ES-I3 (cell line): ENCODE measurements around the gene HJURP.

Source experiments
- H3K36me3 ChIP-seq: 2 replicates; pipeline ENCODE4 v1.6.1; 2013; ENCODE audit warnings: mild to moderate bottlenecking, low read length, control low read depth, moderate library complexity; ENCODE audit not compliant: insufficient read depth
- H3K4me1 ChIP-seq: 2 replicates; pipeline ENCODE4 v1.6.1; 2013; ENCODE audit warnings: mild to moderate bottlenecking, control low read depth, low read length; ENCODE audit not compliant: insufficient read depth
- H3K9ac ChIP-seq: 2 replicates; pipeline ENCODE4 v1.6.1; 2013; ENCODE audit warnings: low read depth, mild to moderate bottlenecking, low read length, moderate library complexity
- H3K9me3 ChIP-seq: 2 replicates; pipeline ENCODE4 v1.6.1; 2013; ENCODE audit warnings: mild to moderate bottlenecking, low read length, moderate library complexity; ENCODE audit not compliant: control insufficient read depth, insufficient read depth

HJURP gene

DNA sequence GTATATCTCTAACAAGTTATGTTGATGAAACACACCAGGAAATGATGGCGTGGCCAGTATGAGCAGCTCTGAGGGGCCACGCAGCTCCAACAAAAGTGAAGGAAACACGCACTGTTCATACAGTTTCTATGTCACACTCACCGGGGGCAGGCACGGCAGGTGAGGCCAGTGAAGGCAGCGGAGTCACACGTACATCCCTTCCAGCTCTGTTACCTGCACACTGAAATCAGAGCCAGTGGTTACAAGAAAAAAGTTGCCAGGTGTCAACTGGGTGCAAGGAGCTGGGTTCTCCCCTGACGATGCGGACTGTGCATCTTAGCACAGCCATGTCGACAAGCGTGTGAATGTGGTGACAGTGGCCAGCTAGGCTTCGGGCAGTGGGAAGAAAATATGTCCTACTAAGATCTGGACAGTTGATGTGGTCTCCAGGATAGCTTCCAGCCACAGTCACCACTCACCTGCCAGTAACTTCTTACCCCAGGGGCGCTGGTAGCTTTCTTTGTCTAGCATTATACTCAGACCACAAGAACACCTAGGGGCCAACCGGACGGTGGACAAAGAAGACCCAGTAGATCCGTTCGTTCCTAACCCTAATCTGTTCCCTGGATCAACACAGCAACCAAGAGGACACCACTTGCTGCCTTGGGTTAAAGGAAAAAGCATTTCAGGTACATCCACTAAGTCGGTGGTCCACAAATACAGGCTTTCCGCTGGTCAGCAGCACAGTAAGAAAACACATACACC, 10.1 kb downstream of the HJURP start:
- Histone ChIP-seq H3K4me1 (no peaks in the 10 kb centered on the region), H3K36me3 (peaks cover 76% of the 10 kb centered on the region), H3K9me3 (no peaks in the 10 kb centered on the region), H3K9ac (no peak overlapping the region)

DNA sequence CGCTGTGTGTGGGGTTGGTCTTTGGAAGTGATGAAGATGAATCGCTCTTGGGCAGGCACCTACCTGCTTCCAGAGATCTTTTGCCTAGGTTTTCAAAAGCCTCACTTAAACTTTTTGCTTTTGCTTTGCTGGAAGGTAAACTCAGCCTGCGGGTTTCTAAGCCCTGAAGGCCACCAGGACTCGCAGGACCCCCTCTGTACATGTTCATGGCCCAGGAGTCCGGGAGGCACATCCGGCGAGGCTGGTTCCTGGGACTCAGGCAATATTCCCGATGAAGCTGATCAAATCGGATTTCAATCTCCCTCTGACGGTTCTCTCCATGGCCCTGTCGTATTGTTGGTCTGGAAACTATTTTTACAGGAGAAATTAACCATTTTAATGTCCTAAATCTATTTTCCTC, 13.2 kb downstream of the HJURP start:
- Histone ChIP-seq H3K4me1 (no peaks in the 10 kb centered on the region), H3K9me3 (no peaks in the 10 kb centered on the region), H3K36me3 (peaks cover 74% of the 10 kb centered on the region), H3K9ac (no peak overlapping the region)

DNA sequence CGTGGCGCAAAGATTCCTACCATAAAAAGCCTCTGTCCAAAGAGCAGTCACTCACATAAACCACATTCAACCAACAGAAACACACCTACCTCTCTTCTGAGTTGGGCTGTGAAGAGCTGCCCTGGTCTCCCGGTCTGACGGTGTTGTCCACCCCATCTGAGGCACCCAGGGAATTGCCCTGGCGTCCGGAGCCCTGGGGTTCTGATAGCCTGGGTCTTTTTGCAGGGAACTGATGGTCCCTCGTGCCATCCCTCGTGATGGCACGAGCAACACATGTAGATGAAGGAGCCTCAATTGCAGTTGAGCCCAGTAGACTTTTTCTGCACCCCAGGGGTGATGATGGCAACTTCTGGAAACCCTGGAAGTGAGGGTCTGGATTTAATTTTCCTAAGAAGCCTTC, 13.8 kb downstream of the HJURP start:
- H3K9ac ChIP-seq: no peak overlapping the region
- H3K36me3 ChIP-seq: peaks cover 73% of the 10 kb centered on the region

DNA sequence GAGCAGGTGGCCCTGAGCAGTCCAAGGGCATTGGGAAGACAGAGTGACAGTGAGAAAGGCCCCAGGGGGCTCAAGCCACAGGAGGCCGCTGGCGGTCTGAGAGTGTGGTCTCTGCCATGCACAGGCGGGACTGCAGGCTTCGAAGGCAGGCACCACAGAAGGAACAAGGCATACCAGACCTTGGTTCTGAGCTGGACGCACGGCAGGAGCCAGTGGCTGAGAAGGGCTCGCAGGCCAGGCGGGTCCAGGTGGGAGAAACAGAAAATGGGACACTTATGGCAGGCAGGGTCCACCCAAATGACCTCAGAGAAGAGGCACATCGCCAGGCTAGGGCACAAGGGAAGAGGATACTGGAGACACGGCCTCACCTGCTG, 14.9 kb downstream of the HJURP start:
- no peaks in the 10 kb centered on the region for H3K9me3 ChIP-seq
- H3K9ac ChIP-seq: no peak overlapping the region
- no peaks in the 10 kb centered on the region for H3K4me1 ChIP-seq
- H3K36me3 ChIP-seq: peaks cover 69% of the 10 kb centered on the region

More for the DNA sequence above, 13.8 kb downstream of the HJURP start:
- no peaks in the 10 kb centered on the region for H3K9me3 ChIP-seq
- no peaks in the 10 kb centered on the region for H3K4me1 ChIP-seq

DNA sequence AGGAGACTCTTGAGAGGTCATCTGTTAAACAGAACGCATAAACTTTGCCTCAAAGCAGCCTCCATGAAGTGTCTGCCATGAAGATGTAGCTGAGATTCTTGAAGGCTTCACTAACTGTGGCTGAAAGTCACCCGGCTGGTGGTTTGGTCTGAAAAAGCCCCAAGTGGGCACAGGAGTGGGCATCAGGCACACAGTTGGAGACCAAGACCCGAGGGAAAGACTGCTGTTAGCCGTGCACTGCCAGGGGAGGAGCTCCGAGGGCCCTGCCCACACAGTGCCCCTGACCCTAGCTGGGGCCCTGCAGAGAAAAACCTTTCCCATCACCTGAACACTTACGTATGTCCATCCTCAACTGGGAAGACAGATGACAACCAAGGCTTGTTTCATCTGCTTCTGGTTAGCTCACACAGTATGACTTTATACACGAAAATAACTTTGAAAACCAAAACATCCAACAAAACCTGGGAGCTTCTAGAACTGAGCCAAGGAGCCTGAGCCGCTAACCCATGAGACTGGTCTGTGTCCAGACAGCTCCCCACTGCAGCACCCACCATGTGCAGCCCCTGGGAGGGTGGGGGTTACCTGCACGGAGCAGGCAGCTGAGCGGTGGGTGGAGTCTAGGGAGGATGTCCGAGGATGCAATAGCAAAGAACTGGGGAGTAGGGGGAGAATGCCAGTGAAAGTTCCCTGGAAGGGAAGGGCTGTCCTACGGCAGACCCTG, 15.4 kb downstream of the HJURP start:
- H3K9me3 ChIP-seq: no peaks in the 10 kb centered on the region
- no peak overlapping the region for H3K9ac ChIP-seq
- H3K36me3 ChIP-seq: peaks cover 68% of the 10 kb centered on the region
- H3K4me1 ChIP-seq: no peaks in the 10 kb centered on the region

DNA sequence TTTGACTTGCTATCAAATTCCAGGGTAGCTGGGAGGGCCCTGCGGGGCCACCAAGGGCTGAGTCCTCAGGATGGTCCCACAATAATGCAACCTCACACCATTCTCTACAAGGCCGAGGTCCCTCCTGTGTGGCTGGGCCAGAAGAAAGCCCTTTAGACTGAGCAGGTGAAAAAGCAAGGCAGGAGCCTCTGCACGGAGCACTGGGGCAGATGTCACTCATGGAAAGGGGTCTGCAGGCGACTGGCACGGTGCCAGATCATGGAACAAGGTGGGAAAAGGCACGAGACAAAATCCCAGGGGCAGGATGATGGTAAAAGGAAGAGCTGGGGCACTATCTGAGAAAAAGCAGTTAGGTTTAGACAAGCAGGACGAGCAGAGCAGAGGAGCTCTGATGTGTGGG, 16.1 kb downstream of the HJURP start:
- Histone ChIP-seq H3K36me3 (peaks cover 62% of the 10 kb centered on the region), H3K9ac (no peak overlapping the region), H3K4me1 (no peaks in the 10 kb centered on the region), H3K9me3 (no peaks in the 10 kb centered on the region)

DNA sequence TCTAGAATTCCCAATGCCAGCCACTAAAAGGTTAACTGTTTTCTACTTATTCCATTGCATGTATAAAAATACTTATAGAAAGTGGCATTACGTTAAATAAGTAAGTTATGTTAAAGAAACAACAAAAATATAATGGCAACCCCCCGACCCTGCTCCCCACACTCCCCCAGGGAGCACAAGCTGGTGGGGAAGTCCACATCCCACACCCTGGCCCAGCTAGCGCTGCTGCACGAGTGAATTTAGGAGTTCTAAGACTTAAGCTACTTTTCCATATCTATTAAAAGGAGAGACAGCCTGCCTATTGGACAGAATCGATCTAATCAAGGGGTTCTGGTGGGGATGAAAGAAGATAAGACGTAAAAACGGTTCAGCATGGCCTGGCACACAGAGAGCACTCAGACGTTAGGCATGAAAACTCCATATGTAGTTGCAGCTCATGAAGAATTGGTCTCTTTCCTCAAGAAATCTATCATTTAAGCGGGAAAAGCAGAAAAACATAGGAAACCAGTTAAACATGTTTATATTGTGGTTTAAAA, 16.6 kb downstream of the HJURP start:
- H3K36me3 ChIP-seq: peaks cover 58% of the 10 kb centered on the region

DNA sequence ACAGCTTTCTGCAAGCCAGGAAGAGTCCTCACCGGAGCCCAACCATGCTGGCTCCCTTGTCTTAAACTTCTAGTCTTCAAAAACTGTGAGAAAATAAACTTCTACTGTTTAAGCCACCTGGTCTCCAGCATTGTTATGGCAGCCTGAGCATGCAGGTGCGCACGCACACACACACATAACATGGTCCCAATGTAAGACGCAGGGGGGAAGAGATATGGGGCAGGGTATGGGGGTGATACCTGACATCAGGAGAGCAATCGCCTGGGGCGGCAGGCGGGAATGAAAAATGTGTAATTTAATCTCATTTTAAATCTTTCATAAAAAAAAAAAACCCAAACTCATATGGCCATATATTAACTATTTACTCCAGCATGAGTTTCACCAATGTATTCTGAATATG, 18.0 kb downstream of the HJURP start:
- H3K36me3 ChIP-seq: peaks cover 45% of the 10 kb centered on the region
- H3K4me1 ChIP-seq: no peaks in the 10 kb centered on the region
- no peak overlapping the region for H3K9ac ChIP-seq
- H3K9me3 ChIP-seq: no peaks in the 10 kb centered on the region

More for the DNA sequence above, 16.6 kb downstream of the HJURP start:
- Histone ChIP-seq H3K9ac (no peak overlapping the region), H3K4me1 (no peaks in the 10 kb centered on the region), H3K9me3 (no peaks in the 10 kb centered on the region)

DNA sequence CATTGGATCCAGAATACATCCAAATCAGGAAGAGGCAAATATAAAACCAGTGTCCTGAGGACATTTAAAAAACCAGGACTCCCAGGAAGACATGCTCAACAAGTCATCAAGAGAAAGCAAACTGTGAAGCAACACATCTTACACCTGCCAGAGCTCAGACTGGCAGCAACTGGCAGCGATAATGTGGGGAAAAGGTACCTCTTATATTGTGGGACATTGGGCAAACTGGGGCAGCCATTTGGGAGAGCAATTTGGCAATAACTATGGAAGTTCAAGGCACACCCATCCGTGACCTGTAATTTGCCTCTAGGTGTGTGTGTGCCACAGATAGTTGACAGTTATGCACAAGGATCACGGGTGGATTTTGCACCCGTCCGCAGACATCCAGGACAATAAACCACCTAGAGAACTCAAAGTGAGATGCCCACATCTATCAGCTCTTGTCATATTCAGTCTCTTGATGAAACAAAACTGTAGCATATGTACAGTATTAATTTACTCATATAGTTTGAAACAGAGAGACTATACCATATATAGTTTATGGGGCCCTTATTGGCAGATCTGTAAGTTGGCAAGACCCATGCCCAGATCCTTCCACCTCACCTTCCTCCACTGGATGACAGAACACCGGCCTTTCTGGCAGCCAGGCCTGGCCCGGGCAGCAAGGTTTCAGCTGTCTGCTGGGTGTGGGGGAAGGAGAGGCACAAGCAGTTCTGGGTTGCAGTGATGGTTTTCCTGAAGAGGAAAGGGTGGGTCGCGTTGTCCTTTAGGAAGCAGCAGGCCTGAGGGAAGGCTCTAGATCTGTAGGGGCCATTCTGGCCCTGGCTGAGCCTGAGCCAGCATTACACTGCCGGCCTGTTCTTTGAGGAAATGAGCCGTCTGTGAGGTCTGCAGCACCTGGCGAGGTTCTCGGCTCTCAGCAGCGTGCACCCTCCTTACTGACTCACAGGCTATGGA, 18.8 kb downstream of the HJURP start:
- peaks cover 37% of the 10 kb centered on the region for H3K36me3 ChIP-seq
- H3K9ac ChIP-seq: no peak overlapping the region
- H3K9me3 ChIP-seq: no peaks in the 10 kb centered on the region
- no peaks in the 10 kb centered on the region for H3K4me1 ChIP-seq

DNA sequence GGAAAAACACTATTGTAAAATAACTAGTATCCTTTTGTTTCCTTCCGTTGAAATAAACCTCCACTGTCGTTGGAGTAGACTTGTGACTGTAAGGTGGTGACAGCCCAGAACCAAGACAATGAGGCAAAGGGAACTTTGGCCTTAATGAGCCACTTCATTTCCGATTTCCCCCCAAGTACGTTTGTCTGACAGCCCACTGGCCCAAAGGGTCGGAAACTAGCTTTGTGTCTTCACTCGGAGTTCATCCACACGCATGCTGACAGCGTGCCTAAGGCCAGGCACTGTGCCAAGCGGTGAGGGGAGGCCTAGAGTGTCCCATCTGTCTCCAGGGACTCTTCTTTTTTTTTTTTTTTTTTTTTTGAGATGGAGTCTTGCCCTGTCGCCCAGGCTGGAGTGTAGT, 21.0 kb downstream of the HJURP start:
- H3K9me3 ChIP-seq: no peaks in the 10 kb centered on the region
- H3K9ac ChIP-seq: no peak overlapping the region
- no peaks in the 10 kb centered on the region for H3K4me1 ChIP-seq
- peaks cover 19% of the 10 kb centered on the region for H3K36me3 ChIP-seq

DNA sequence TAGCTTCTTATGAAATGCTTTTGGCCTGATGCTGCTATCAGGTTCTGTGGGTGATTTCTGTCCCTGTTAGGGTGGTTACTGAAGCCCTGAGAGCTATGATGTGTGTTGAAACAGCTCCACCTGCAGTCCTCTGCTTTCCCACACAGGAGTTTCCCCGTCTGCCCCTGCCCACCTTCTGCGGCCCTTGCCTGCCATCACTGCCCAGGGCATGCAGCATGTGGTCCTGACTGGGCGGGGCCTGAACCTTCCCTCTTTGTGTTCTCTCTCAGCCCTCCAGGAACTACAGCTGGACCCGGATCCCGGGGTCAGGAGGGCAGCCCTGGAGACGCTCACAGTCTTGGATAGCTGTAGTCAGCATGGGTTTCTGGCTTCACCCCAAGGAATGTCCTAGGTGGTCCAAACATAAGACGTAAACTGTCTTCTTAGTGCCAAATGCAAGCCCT, 21.4 kb downstream of the HJURP start:
- H3K4me1 ChIP-seq: no peaks in the 10 kb centered on the region
- H3K9me3 ChIP-seq: no peaks in the 10 kb centered on the region
- H3K36me3 ChIP-seq: peaks cover 14% of the 10 kb centered on the region
- no peak overlapping the region for H3K9ac ChIP-seq

DNA sequence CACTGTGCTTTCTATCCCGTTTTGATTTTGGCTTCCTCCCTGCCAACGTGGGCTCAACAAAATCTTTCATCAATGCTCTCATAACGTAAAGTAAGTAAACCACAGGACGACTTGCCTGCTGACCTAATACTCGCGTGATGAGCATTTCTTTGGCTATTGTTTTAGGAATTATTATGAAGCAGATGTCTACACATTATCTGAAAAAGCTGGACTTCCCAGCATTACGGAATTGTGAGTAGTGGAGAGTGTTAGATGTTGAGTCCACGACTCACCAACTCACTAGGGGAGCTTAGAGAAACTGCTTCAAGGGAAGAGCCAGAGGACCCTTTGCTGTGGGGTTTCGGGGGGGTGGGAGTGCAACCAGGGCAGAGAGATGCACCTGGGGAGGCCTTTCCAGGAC, 21.9 kb downstream of the HJURP start:
- Histone ChIP-seq H3K9me3 (no peaks in the 10 kb centered on the region), H3K4me1 (no peaks in the 10 kb centered on the region), H3K9ac (no peak overlapping the region), H3K36me3 (peaks cover 10% of the 10 kb centered on the region)

DNA sequence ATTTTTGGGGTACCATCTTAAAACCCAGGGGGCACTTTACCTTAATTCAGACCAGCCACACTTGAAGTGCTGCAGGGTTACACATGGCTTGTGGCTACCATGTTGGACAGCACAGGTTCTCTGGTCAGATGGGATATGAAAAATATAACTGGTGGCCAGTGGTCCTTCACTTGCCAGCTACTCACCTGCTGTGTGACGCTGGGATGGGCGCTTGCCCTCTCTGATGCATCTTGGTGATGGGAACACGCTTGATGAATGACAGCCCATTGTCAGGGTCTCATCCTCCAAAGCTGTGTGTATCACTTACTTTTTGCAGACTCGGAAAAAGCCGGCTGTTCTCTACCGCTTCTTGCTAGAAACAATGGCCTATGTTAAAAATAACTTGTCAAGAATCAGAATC, 22.5 kb downstream of the HJURP start:
- Histone ChIP-seq H3K9me3 (no peaks in the 10 kb centered on the region), H3K36me3 (peaks cover 6% of the 10 kb centered on the region), H3K4me1 (no peaks in the 10 kb centered on the region), H3K9ac (no peak overlapping the region)

DNA sequence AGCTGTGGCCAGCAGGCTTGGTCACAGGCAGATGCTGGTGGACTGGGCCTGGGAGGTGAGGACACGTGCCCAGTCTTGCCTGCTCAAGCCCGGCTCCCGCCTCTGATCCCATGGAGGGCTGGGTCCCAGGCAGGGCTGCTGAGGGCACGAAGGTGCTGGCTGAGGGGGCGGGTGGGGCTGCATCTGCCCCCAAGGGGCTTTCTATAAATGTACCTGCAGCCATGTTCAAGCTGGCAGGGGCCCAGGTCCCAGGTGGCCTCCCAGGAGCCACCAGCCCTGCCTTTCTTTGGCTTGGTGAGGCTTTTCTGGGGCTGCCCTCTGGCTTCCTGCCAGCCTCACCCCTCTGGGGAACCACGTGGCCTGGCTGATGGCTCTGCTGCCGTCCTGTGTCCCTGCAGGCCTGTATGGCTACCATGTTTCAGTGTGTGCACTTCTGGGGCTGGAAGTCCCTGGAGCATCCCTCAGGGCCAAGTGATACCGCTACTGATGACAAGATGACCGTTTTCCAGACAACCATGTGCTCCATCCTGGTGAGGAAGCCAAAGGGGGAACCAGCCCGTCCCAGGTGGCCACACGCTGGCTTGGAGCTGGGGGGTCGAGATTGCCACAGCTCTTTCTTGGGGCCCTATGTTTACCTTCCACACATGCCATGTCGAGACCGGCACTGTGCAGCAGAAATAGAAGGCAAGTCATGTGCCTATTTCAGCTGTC, 23.2 kb downstream of the HJURP start:
- no peaks in the 10 kb centered on the region for H3K4me1 ChIP-seq
- H3K9me3 ChIP-seq: no peaks in the 10 kb centered on the region
- H3K36me3 ChIP-seq: peaks cover 6% of the 10 kb centered on the region
- H3K9ac ChIP-seq: no peak overlapping the region
